ENCODE results near the gene SCAMP5. TPM values are rescaled to one million over a fixed set of nuclear protein-coding genes. Genes with fewer than 3 reads are reported as not detected.
A peak's percentile ranks its signal among the peaks of the same experiment; 100 is the strongest.

SCAMP5 gene
- total RNA-seq, 1 donor from 2014 or later = 2.6 TPM

DNA sequence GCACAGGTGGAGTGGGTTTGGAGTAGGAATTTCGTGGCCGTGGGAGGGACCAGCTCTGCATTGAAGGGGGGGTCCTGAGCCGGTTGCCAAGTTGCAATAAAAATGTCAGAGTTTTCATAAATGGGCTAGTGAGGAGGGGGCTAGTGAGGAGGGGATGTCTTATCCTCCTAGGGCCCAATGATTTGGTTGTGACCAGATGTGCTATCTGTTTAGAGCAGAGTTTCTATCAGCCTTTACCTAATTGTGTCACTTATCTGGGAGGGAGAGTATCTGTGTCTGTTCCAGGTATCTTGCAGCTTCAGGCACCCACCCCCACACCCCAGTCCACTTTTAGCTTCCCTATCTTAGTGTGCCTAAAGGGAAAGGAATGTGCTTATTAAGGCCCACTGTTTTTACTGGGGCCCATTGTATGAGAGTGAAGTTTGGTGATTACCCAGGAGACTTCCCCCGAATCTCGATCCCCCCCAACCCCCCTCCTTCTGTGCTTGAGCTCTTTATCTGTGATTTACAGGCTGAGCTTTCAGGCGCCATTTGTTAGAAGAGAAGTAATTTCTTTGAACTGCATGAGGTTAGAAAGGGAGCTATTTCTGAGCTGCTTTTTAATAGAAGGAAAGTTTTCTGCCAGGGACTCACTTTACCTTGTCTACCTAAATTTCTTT is 70.6 kb downstream of the SCAMP5 start:
- ATAC-seq = no peak
- TF ChIP-seq, protein P1, sequence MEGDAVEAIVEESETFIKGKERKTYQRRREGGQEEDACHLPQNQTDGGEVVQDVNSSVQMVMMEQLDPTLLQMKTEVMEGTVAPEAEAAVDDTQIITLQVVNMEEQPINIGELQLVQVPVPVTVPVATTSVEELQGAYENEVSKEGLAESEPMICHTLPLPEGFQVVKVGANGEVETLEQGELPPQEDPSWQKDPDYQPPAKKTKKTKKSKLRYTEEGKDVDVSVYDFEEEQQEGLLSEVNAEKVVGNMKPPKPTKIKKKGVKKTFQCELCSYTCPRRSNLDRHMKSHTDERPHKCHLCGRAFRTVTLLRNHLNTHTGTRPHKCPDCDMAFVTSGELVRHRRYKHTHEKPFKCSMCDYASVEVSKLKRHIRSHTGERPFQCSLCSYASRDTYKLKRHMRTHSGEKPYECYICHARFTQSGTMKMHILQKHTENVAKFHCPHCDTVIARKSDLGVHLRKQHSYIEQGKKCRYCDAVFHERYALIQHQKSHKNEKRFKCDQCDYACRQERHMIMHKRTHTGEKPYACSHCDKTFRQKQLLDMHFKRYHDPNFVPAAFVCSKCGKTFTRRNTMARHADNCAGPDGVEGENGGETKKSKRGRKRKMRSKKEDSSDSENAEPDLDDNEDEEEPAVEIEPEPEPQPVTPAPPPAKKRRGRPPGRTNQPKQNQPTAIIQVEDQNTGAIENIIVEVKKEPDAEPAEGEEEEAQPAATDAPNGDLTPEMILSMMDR (IDR thresholded peaks at IDR 0.05) = no peak
- peak; percentile 10 for DNase-seq
- Histone ChIP-seq H3K9me3 (no peaks in the 10 kb centered on the region), H3K4me1 (peaks cover 11% of the 10 kb centered on the region), H3K27ac (no peak overlapping the region), H3K4me3 (no peak overlapping the region), H3K36me3 (no peaks in the 10 kb centered on the region), H3K27me3 (no peaks in the 10 kb centered on the region)
- intact Hi-C loops (cut with DNase I) = no loop called here

DNA sequence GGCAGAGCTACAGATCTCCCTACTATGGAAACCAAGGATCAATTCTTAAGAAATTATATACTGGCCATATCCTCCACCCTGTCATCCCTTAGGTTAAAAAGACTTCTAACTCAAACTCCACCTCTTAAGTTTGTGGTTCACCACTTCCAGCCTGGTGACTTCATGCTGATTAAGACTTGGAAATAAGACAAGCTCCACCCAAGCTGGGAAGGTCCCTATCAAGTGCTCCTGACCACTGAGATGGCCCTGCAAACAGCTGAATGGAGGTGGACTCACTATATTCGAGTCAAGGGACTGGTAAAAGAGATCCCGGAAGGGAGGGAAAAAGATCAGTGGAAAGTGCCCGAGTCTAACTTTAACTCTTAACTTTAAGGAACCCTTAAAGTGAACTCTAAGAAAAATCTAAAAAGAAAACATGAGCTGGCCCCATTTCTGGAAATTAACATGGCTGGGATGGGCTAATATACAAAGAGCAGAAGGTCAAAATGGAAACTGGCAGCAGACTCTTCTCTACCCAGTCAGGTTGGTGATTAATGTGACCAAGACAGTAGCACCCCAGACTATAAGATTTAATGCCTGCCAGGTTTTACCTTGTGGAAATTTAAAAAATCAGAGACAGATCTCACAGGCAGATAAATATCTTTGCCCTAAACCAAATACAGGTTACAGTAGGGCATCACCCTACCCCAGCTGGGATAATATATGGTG is 71.9 kb downstream of the SCAMP5 start:
- intact Hi-C loops (cut with DNase I) = no loop called here
- TF ChIP-seq, protein P1 (IDR thresholded peaks at IDR 0.05) = no peak
- H3K27ac ChIP-seq = no peak overlapping the region
- H3K27me3 ChIP-seq = no peaks in the 10 kb centered on the region
- DNase-seq (no peak), ATAC-seq (no peak)
- H3K4me1 ChIP-seq = peaks cover 11% of the 10 kb centered on the region
- no peaks in the 10 kb centered on the region for H3K36me3 ChIP-seq
- H3K9me3 ChIP-seq = no peaks in the 10 kb centered on the region
- H3K4me3 ChIP-seq = no peak overlapping the region

DNA sequence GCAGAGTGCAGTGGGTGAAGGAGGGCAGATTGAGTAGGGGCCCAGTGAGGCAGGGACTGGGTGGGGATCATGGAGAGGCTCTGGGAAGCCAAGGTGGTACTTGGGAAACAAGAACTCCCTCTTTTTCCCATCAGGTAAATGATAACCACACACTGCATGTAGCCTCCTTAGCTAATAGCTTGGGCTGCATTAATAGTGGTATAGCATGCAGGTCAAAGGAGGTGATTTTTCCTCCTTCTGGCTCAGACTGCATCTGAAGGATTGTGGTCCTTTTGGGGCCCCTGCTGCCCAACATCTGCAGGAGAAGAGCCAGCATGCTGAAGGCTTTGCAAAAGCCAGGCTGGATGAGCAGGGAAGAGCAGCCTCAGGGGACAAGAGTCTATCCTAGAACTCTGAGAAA is 73.4 kb downstream of the SCAMP5 start:
- no peak overlapping the region for H3K27ac ChIP-seq
- H3K4me3 ChIP-seq = no peak overlapping the region
- TF ChIP-seq, protein P1 (IDR thresholded peaks at IDR 0.05) = no peak
- no peaks in the 10 kb centered on the region for H3K9me3 ChIP-seq
- DNase-seq (no peak), ATAC-seq (no peak)
- peaks cover 11% of the 10 kb centered on the region for H3K4me1 ChIP-seq
- no peaks in the 10 kb centered on the region for H3K27me3 ChIP-seq
- intact Hi-C loops (cut with DNase I) = no loop called here
- H3K36me3 ChIP-seq = no peaks in the 10 kb centered on the region

DNA sequence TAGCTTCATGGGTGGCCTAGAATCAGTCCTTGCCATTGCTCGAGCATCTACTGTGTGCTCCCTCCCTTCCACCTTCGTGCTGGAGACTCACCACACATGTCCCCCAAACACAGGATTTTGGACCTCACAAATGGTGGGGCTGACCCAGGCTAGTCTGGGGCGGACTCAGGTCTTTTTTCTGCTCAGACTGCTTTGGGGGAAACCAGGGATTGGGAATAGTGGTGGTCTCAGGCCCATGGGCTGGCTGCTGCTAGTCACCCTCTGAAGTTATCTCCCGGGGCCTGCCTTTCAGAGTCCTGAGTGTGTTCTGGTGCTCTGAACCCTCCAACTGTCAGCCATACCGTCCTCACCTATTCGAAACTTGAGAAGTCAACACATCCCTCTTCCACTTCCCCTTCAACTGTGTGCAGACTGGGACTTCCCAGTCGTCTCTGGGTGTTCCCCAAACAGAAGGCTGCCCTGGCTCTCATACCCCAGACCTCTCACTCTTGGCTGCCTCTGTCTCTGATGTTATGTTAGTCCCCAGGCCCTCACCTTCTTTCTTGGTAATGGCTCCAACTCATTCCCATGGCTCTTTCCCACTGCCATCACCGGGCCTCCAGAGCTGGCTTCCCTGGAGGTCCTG is 74.0 kb downstream of the SCAMP5 start:
- H3K27ac ChIP-seq = peak overlapping the region; percentile 8
- no peak overlapping the region for H3K4me3 ChIP-seq
- peaks cover 11% of the 10 kb centered on the region for H3K4me1 ChIP-seq
- H3K9me3 ChIP-seq = no peaks in the 10 kb centered on the region
- ATAC-seq (peak; percentile 85), DNase-seq (peak; percentile 42)
- no peaks in the 10 kb centered on the region for H3K36me3 ChIP-seq
- intact Hi-C loops (cut with DNase I) = no loop called here
- TF ChIP-seq, protein P1 (IDR thresholded peaks at IDR 0.05) = no peak
- no peaks in the 10 kb centered on the region for H3K27me3 ChIP-seq

DNA sequence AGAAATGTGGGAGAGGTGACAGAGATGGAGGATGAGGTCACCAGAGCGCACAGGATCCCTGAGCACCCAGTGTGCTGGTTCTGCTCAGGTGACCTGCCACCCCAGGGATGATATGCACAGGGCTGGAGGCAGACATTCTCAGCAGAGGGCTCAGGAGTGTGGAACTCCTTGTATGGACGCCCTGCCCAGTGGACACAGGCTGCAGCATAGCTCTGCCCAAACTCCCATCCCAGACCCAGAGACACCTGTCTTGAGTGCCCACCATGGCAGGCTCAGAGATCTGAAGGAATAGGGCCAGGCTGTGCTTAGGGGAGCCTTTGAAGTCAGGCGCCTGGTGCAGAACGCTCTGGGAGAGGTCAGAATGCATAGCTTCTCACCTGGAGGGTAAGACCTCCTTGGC is 75.3 kb downstream of the SCAMP5 start:
- Histone ChIP-seq H3K4me3 (no peak overlapping the region), H3K4me1 (peaks cover 11% of the 10 kb centered on the region), H3K9me3 (no peaks in the 10 kb centered on the region), H3K36me3 (no peaks in the 10 kb centered on the region), H3K27me3 (no peaks in the 10 kb centered on the region), H3K27ac (no peak overlapping the region)
- ATAC-seq (no peak), DNase-seq (peak; percentile 36)
- intact Hi-C loops (cut with DNase I) = no loop called here
- TF ChIP-seq, protein P1 (IDR thresholded peaks at IDR 0.05) = no peak

Other genes with a start within 250 kb of the SCAMP5 start
- 0.32 TPM for gene CYP1A2, start 246.7 kb upstream of the SCAMP5 start, total RNA-seq
- gene CSK, start 213.5 kb upstream of the SCAMP5 start, total RNA-seq = 65.6 TPM
- not detected for gene LMAN1L, start 182.7 kb upstream of the SCAMP5 start, total RNA-seq
- not detected for gene CPLX3, start 168.9 kb upstream of the SCAMP5 start, total RNA-seq
- 43.9 TPM for gene ULK3, start 152.4 kb upstream of the SCAMP5 start, total RNA-seq
- 115 TPM for gene SCAMP2, start 122.2 kb upstream of the SCAMP5 start, total RNA-seq
- 26.7 TPM for gene MPI, start 105.5 kb upstream of the SCAMP5 start, total RNA-seq
- gene FAM219B, start 88.7 kb upstream of the SCAMP5 start, total RNA-seq = 75.4 TPM
- gene COX5A, start 57.5 kb upstream of the SCAMP5 start, total RNA-seq = 138 TPM
- 20.2 TPM for gene RPP25, start 38.8 kb upstream of the SCAMP5 start, total RNA-seq
- 13.1 TPM for gene PPCDC, start 28.0 kb downstream of the SCAMP5 start, total RNA-seq
- 33.3 TPM for gene C15orf39, start 206.3 kb downstream of the SCAMP5 start, total RNA-seq